Neural crest cell (in vitro differentiated cells): ENCODE data around the gene RAB8B. TPM values are rescaled to one million over a fixed set of nuclear protein-coding genes. Genes with fewer than 3 reads are reported as not detected.
"Not testable (repeated sequence)": the region's sequence is repeated elsewhere in the genome, so short reads cannot be mapped to it uniquely, and the experiment has no call there.

ENCODE experiments used
- DNase-seq: peaks from one replicate; pipeline ENCODE4 v3.0.0; 2021; ENCODE audit warnings: low read depth, mixed read lengths, low spot score
- H3K27ac Mint-ChIP-seq: one replicate; pipeline ENCODE4 v1.8.0; 2021; ENCODE audit warnings: mild to moderate bottlenecking, mixed read lengths; ENCODE audit not compliant: unreplicated experiment
- H3K27me3 Mint-ChIP-seq: 2 replicates; pipeline ENCODE4 v1.8.0; 2021; ENCODE audit warnings: low read depth, mild to moderate bottlenecking, mixed read lengths
- H3K36me3 Mint-ChIP-seq: 2 replicates; pipeline ENCODE4 v1.8.0; 2021; ENCODE audit warnings: low read depth, mild to moderate bottlenecking, mixed read lengths
- H3K4me1 Mint-ChIP-seq: 2 replicates; pipeline ENCODE4 v1.8.0; 2021; ENCODE audit warnings: mixed read lengths
- H3K4me3 Mint-ChIP-seq: one replicate; pipeline ENCODE4 v1.8.0; 2021; ENCODE audit warnings: mild to moderate bottlenecking, mixed read lengths
- H3K9me3 Mint-ChIP-seq: 2 replicates; pipeline ENCODE4 v1.8.0; 2021; ENCODE audit warnings: mixed read lengths
- total RNA-seq: library from RNA; stranded (reverse); gene quantifications from 2 replicates; pipeline ENCODE4 v1.2.1, GENCODE V29; 2021
- TF ChIP-seq, protein P1 (sequence below): fragments of 200-600 bp; sonication (generic); conservative IDR thresholded peaks from 2 replicates; pipeline ENCODE4 v1.5.0; 2021; ENCODE audit warnings: antibody characterized with exemption, mild to moderate bottlenecking

RAB8B gene
- total RNA-seq, 1 donor from 2014 or later: 51.0 TPM

DNA sequence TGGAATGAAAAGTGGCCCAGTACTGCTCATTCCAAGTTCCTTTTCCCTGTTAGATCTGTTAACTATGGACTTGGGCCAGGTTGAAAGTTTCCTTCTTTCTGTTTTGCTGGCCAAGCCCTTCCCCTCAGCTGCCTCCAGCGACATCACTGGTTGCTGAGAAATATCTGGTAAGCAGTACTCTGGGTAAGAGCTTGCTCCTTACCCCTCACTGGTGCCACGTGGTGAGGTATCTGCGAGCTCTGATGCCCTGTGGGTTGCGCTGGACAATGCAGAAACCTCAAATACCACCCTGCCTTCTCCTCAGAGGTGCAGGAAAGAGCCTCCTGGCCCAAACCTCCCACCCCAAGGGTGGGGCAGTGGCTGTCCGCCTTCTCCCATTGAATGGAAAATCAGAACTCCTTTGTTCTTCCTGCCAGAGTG is 45.1 kb downstream of the RAB8B start:
- TF ChIP-seq, protein P1, sequence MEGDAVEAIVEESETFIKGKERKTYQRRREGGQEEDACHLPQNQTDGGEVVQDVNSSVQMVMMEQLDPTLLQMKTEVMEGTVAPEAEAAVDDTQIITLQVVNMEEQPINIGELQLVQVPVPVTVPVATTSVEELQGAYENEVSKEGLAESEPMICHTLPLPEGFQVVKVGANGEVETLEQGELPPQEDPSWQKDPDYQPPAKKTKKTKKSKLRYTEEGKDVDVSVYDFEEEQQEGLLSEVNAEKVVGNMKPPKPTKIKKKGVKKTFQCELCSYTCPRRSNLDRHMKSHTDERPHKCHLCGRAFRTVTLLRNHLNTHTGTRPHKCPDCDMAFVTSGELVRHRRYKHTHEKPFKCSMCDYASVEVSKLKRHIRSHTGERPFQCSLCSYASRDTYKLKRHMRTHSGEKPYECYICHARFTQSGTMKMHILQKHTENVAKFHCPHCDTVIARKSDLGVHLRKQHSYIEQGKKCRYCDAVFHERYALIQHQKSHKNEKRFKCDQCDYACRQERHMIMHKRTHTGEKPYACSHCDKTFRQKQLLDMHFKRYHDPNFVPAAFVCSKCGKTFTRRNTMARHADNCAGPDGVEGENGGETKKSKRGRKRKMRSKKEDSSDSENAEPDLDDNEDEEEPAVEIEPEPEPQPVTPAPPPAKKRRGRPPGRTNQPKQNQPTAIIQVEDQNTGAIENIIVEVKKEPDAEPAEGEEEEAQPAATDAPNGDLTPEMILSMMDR: no peak
- Mint-ChIP-seq H3K27ac (no peak overlapping the region), H3K9me3 (peaks cover 7% of the 10 kb centered on the region)

DNA sequence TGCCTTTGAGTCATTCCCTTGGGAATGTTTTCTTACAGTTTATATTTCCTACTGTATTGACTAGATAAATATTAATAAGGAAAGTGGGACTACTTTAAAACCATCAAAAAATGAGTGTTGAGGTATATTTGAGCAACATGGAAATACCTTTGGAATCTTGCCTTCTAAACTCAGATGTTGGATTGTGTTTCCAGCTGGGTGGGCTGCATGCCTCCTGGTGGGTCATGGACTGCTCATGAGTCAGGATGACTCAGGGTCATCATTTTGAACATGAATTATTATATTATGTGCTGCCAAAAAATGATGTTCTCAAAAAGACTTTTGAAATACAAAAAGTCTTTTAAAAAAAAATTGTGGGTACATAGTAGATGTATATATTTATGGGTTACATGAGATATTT is 46.9 kb downstream of the RAB8B start:
- no peak for DNase-seq
- peaks cover 42% of the 10 kb centered on the region for H3K4me1 Mint-ChIP-seq
- H3K27me3 Mint-ChIP-seq: no peaks in the 10 kb centered on the region
- peaks cover 7% of the 10 kb centered on the region for H3K9me3 Mint-ChIP-seq
- H3K36me3 Mint-ChIP-seq: peaks cover 11% of the 10 kb centered on the region
- H3K4me3 Mint-ChIP-seq: no peak overlapping the region
- no peak overlapping the region for H3K27ac Mint-ChIP-seq
- TF ChIP-seq, protein P1: no peak

More for the DNA sequence above, 45.1 kb downstream of the RAB8B start:
- DNase-seq: no peak
- no peak overlapping the region for H3K4me3 Mint-ChIP-seq
- no peaks in the 10 kb centered on the region for H3K27me3 Mint-ChIP-seq
- peaks cover 30% of the 10 kb centered on the region for H3K4me1 Mint-ChIP-seq
- peaks cover 11% of the 10 kb centered on the region for H3K36me3 Mint-ChIP-seq

DNA sequence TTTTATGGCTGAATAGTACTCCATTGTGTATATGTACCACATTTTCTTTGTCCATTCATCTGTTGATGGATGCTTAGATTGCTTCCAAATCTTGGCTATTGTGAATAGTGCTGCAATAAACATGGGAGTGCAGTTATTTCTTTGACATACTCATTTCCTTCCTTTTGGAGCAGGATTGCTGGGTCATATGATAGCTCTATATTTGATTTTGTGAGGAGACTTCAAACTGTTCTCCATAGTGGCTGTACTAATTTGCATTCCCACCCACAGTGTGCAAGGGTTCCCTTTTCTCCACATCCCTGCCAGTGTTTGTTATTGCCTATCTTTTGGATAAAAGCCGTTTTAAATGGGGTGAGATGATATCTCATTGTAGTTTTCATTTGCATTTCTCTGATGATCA is 47.7 kb downstream of the RAB8B start:
- not testable (repeated sequence) for DNase-seq

DNA sequence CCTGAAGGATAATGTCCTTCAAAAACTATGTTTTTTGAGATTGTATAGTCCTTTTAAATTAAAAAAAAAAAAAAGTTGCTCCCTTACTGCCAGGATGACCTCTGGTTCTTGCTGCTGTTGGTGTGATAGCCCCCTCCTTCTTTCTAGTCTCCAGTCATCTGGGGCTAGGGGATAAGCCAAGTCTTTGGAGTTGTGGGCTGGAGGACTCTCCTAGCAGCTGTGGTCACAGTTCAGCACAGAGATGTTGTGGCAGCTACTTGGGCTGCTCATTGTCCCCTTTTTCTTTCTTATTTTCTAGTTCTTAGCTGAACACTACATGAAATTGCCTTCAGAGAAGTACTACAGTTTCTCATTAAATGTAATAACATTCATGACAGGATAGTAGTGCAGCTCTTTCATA is 48.8 kb downstream of the RAB8B start:
- Mint-ChIP-seq H3K27me3 (no peaks in the 10 kb centered on the region), H3K4me1 (peaks cover 29% of the 10 kb centered on the region), H3K27ac (no peak overlapping the region), H3K9me3 (peaks cover 12% of the 10 kb centered on the region), H3K36me3 (peaks cover 18% of the 10 kb centered on the region), H3K4me3 (no peak overlapping the region)
- DNase-seq: no peak
- TF ChIP-seq, protein P1: no peak

More for the DNA sequence above, 47.7 kb downstream of the RAB8B start:
- not testable (repeated sequence) for H3K27ac Mint-ChIP-seq, H3K4me3 Mint-ChIP-seq, H3K9me3 Mint-ChIP-seq, H3K27me3 Mint-ChIP-seq
- peaks cover 15% of the 10 kb centered on the region for H3K36me3 Mint-ChIP-seq
- peaks cover 34% of the 10 kb centered on the region for H3K4me1 Mint-ChIP-seq

DNA sequence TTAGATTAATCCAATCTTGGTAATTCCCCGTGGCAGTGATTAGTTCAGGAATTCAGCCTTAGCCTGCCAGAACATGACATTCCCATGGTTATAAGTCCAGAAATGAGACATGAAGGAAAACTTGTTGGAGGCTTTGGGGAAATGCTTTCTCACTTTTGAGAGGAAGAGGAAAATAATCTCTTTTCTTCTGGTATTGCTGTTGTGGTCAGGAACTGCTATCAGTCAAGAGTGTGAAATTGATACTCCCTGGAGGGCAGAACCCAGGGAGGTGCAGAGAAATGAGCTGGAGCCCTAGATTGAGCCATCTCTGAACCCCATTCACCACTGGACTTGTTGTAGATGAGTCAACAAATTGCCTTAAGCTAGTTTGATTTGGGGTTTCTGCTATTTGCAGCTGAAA is 49.4 kb downstream of the RAB8B start:
- Mint-ChIP-seq H3K27ac (no peak overlapping the region), H3K36me3 (peaks cover 20% of the 10 kb centered on the region), H3K9me3 (peaks cover 17% of the 10 kb centered on the region), H3K4me3 (no peak overlapping the region), H3K4me1 (peaks cover 28% of the 10 kb centered on the region), H3K27me3 (no peaks in the 10 kb centered on the region)
- no peak for DNase-seq
- TF ChIP-seq, protein P1: no peak

DNA sequence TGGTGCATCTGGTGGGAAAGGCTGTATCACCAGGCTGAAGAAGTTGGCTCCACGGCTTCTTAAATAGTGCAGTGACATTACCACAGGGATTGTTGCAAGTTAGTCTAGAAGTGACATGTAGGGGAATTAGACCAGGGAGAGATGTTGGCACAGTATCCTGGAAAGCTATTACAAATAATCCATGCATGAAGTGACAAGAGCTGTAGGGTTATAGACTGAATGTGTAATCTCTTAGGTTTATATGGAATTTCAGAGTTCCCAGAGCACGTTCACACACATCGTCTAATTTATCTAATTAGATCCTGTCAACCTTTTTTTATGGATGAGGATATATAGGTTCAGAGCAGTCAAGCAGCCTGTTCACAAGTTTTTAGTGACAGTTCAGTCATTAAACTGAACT is 50.7 kb downstream of the RAB8B start:
- H3K4me1 Mint-ChIP-seq: peaks cover 32% of the 10 kb centered on the region

More for the DNA sequence above, 50.7 kb downstream of the RAB8B start:
- DNase-seq: no peak
- TF ChIP-seq, protein P1: no peak
- H3K36me3 Mint-ChIP-seq: peaks cover 27% of the 10 kb centered on the region
- no peaks in the 10 kb centered on the region for H3K27me3 Mint-ChIP-seq
- no peak overlapping the region for H3K4me3 Mint-ChIP-seq
- H3K27ac Mint-ChIP-seq: no peak overlapping the region
- peaks cover 17% of the 10 kb centered on the region for H3K9me3 Mint-ChIP-seq
